Esophagus muscularis mucosa (tissue), 4 donors: ENCODE measurements around the gene CNIH4. TPM values are rescaled to one million over a fixed set of nuclear protein-coding genes. Genes with fewer than 3 reads are reported as not detected.

ENCODE experiments used
- DNase-seq: peaks from one replicate; pipeline ENCODE4 v3.0.0-alpha.2; 2017; ENCODE audit errors: extremely low spot score
- H3K27ac ChIP-seq, 4 donors: fragments of 200-600 bp; sonication (generic); replicated peaks in 1 of 4; 1 replicate in 3 of 4; 2 replicates in 1 of 4; pipeline ENCODE4 v1.5.1; 2016 to 2019; ENCODE audit warnings: mild to moderate bottlenecking in 1 of 4
- H3K27me3 ChIP-seq, 4 donors: fragments of 200-600 bp; sonication (generic); one replicate each; pipeline versions ENCODE4 v1.5.1 to v1.6.0; 2016 to 2019
- H3K36me3 ChIP-seq, 4 donors: fragments of 200-600 bp; sonication (generic); one replicate each; pipeline ENCODE4 v1.5.1; 2016 to 2019
- H3K4me1 ChIP-seq, 4 donors: fragments of 200-600 bp; sonication (generic); one replicate each; pipeline ENCODE4 v1.5.1; 2016 to 2019
- H3K4me3 ChIP-seq, 4 donors: fragments of 200-600 bp; sonication (generic); 1 replicate in 2 of 4; 2 replicates in 2 of 4; pipeline ENCODE4 v1.5.1; 2016 to 2019; ENCODE audit warnings: mild to moderate bottlenecking in 4 of 4, moderate library complexity in 1 of 4
- H3K9me3 ChIP-seq, 4 donors: fragments of 200-600 bp; sonication (generic); 1 replicate in 3 of 4; 2 replicates in 1 of 4; pipeline ENCODE4 v1.5.1; 2016 to 2019
- EP300 ChIP-seq: sonication (generic); formaldehyde crosslinking; IDR thresholded peaks from one replicate; pipeline ENCODE4 v1.6.1; 2017; ENCODE audit warnings: antibody characterized with exemption
- POLR2A ChIP-seq: fragments of 450-650 bp; IDR thresholded peaks from one replicate; pipeline ENCODE4 v1.6.1; 2017; ENCODE audit warnings: antibody characterized with exemption, moderate library complexity, mild to moderate bottlenecking, low read depth
- POLR2AphosphoS5 ChIP-seq, 2 donors: sonication (generic); formaldehyde crosslinking; IDR thresholded peaks; one replicate each; pipeline ENCODE4 v1.6.1; 2017; ENCODE audit warnings: antibody characterized with exemption in 2 of 2
- WGBS: methylation state at CpG from one replicate; pipeline ENCODE4 v1.1.5; 2018; 5-methylcytosine and 5-hydroxymethylcytosine counted together
- intact Hi-C: fragments of 100-400 bp; cut with DNase I; formaldehyde crosslinking; loops from one replicate; pipeline ENCODE4 v1.15.1; 2023
- total RNA-seq, 4 donors: library from RNA; depleted of rRNA; stranded (reverse); fragments of >200 nt; gene quantifications; one replicate each; pipeline versions ENCODE4 v1.1.0 to v1.2.1, GENCODE V29; 2016
- TF ChIP-seq, protein P1 (sequence below), 3 experiments: fragments of 200-600 bp in 2 of 3; fragments of 450-650 bp in 1 of 3; sonication (generic) in 2 of 3; IDR thresholded peaks; one replicate each; pipeline ENCODE4 v1.5.1; 2017 to 2019; ENCODE audit warnings: antibody characterized with exemption in 3 of 3, mild to moderate bottlenecking in 2 of 3, moderate library complexity in 1 of 3

Gene CNIH4
- total RNA-seq, 4 donors from 2014 or later = 34.0 to 61.0 (median 46.9) TPM

DNA sequence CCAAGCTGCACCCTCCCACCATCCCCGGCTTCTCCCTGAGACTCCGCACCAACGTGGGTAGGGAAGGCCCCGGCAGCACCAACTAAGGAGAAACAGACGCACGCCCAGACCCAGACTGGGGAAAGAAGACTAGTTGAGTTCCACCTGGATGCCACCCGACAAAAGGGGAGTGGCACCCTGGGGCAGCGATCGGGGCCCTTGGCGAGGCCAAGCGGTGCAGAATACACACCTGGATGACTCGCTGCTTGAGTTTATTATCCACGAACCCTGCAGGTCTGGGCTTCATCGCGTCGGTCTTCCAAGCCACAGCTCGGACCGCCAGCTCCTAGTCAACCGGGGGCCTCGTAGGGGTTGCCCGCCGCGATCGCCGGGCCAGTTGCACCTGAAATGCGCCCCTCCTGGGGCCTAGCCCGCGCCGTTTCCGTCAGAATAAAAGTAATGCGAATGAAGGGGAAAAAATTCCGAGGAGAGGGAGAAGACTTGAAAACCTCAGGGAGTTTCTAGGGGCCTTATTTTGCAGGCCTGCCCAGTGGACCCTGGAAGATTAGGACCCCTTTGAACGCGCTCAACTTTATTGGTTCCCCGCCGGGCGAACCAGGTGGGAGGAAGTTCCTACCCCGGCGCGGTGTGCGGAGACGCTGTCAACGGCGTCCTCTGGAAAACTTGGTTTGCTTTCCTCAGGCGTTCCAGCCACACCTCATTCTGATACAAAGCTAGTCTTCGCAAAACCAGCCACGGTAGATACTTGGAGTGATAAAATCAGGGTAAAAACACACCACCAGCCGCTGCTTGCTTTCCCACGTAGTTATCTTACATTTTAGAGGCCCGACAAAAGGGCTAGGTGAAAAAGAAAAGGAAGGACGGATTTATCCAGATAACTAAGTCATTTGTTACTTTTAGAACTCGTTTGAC is 26.6 kb upstream of the CNIH4 start, which contains the start of gene NVL:
Gene NVL (minus strand): TSS at position 331 of the 912 bp plus-strand sequence. CDS start 45 bp downstream, at position 286.
- peak; percentile 81 to 87 for TF ChIP-seq POLR2AphosphoS5 (IDR thresholded peaks at IDR 0.05)
- TF ChIP-seq, protein P1, sequence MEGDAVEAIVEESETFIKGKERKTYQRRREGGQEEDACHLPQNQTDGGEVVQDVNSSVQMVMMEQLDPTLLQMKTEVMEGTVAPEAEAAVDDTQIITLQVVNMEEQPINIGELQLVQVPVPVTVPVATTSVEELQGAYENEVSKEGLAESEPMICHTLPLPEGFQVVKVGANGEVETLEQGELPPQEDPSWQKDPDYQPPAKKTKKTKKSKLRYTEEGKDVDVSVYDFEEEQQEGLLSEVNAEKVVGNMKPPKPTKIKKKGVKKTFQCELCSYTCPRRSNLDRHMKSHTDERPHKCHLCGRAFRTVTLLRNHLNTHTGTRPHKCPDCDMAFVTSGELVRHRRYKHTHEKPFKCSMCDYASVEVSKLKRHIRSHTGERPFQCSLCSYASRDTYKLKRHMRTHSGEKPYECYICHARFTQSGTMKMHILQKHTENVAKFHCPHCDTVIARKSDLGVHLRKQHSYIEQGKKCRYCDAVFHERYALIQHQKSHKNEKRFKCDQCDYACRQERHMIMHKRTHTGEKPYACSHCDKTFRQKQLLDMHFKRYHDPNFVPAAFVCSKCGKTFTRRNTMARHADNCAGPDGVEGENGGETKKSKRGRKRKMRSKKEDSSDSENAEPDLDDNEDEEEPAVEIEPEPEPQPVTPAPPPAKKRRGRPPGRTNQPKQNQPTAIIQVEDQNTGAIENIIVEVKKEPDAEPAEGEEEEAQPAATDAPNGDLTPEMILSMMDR (IDR thresholded peaks at IDR 0.05) = no peak
- peak within 1 kb of the TSS; percentile 85 to 93 (median 88) for H3K27ac ChIP-seq
- intact Hi-C loops = loop anchor here (5.0 to 10.0 kb wide), 2 partner anchors 125 to 158 kb away; no protein-coding TSS in a partner anchor
- H3K27me3 ChIP-seq = no peaks in the 10 kb centered on the region
- peak within 1 kb of the TSS; percentile 75 to 84 (median 82) for H3K4me3 ChIP-seq
- DNase-seq = peak; percentile 93
- no peaks in the 10 kb centered on the region for H3K9me3 ChIP-seq
- H3K4me1 ChIP-seq = peaks cover 9 to 39% (median 29%) of the 10 kb centered on the region in 4 donors
- WGBS = 0% methylated on average over 36 of the region's 52 CpGs
- H3K36me3 ChIP-seq = peaks cover 0 to 10% (median 3%) of the 10 kb centered on the region in 4 donors

DNA sequence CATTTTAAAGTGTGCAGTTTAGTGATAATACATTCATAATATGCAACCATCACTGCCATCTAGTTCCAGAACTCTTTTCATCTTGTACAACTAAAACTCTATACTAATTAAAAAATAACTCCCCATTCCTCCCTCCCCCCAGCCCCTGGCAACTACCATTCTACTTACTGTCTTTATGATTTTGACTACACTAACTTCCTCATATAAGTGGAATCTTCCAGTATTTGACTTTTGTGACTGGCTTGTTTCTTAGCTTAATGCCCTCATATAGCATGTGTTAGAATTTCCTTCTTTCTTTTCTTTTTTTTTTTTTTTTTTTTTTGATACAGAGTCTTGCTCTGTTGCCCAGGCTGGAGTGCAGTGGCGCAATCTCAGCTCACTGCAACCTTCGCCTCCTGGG is 25.4 kb upstream of the CNIH4 start:
- Histone ChIP-seq H3K27ac (peak overlapping the region in 3 of 4 donors; percentile 85 to 89 (median 88)), H3K36me3 (no peaks in the 10 kb centered on the region), H3K4me1 (peaks cover 9 to 39% (median 29%) of the 10 kb centered on the region in 4 donors), H3K27me3 (no peaks in the 10 kb centered on the region), H3K4me3 (peak overlapping the region in 1 of 4 donors; percentile 75), H3K9me3 (no peaks in the 10 kb centered on the region)
- intact Hi-C loops = loop anchor here (5.0 to 10.0 kb wide), 2 partner anchors 123 to 159 kb away; no protein-coding TSS in a partner anchor
- 100% methylated on average over 2 of the region's 2 CpGs for WGBS
- no peak for TF ChIP-seq EP300
- TF ChIP-seq, protein P1 (IDR thresholded peaks at IDR 0.05) = no peak
- TF ChIP-seq POLR2AphosphoS5 (IDR thresholded peaks at IDR 0.05) = no peak
- TF ChIP-seq POLR2A = no peak
- DNase-seq = no peak

DNA sequence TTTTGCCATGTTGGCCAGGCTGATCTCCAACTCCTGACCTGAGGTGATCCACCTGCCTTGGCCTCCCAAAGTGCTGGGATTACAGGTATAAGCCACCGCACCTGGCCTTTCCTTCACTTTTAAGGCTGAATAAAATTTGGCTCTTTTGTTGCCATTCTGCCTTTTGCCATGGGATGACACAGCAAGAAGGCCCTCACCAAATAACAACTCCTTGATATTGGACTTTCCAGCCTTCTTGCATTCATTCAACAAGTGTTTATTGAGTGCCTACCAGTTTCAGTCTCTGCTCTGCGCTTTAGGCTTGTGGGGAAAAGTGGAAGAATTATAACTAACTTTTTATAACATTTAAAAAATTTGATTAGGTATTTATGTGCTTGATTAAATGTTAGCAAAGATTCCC is 24.9 kb upstream of the CNIH4 start:
- 94% methylated on average over 2 of the region's 2 CpGs for WGBS

DNA sequence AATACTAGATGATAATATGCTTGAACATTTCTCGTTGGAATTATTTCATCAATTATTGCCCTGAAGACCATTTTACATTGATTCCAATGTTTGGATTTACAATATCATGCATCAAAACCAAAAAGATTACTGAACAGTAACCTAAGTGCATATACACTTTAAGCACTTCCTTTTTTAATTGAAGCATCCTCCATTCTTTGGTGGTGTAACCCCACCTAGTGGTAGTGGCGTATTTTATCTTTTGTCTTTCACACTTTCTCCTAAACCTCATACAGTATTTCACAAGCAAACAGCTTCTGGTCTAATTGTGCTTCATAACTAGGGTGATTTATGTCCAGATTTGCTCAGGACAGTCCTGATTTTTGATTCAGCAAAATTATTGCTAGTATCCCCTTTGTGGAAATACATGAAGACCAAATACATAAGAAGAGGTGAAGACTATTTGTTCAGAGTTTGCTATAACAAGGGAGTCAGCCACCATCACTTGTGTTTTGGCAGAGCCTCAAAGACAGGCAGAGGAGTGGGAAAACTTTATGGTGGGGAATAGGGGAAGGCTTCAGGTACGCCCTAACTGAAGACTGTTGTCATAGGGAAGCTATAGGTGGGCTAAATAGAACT is 23.3 kb upstream of the CNIH4 start:
- intact Hi-C loops = loop anchor here (2.0 to 10.0 kb wide), 3 partner anchors 121 to 217 kb away; no protein-coding TSS in a partner anchor
- H3K4me1 ChIP-seq = peaks cover 8 to 28% (median 19%) of the 10 kb centered on the region in 4 donors
- H3K9me3 ChIP-seq = no peaks in the 10 kb centered on the region
- H3K4me3 ChIP-seq = no peak overlapping the region
- H3K27me3 ChIP-seq = peaks cover 0 to under 1% (median 0%) of the 10 kb centered on the region in 4 donors
- 21% methylated on average over 3 of the region's 3 CpGs for WGBS
- no peak overlapping the region for H3K27ac ChIP-seq
- no peaks in the 10 kb centered on the region for H3K36me3 ChIP-seq
- DNase-seq = no peak
- TF ChIP-seq, protein P1 (IDR thresholded peaks at IDR 0.05) = peak; percentile 59 to 70 (median 60)
- TF ChIP-seq POLR2A = no peak

More for the DNA sequence above, 24.9 kb upstream of the CNIH4 start:
- H3K4me3 ChIP-seq = no peak overlapping the region
- no peak overlapping the region for H3K27ac ChIP-seq
- DNase-seq = no peak
- H3K27me3 ChIP-seq = no peaks in the 10 kb centered on the region
- no peaks in the 10 kb centered on the region for H3K36me3 ChIP-seq
- H3K4me1 ChIP-seq = peaks cover 9 to 39% (median 29%) of the 10 kb centered on the region in 4 donors
- no peaks in the 10 kb centered on the region for H3K9me3 ChIP-seq
- intact Hi-C loops = loop anchor here (2.0 to 10.0 kb wide), 3 partner anchors 123 to 215 kb away; no protein-coding TSS in a partner anchor
- no peak for TF ChIP-seq POLR2AphosphoS5 (IDR thresholded peaks at IDR 0.05)
- TF ChIP-seq, protein P1 (IDR thresholded peaks at IDR 0.05) = no peak
- no peak for TF ChIP-seq EP300
- no peak for TF ChIP-seq POLR2A
